HG03432 (cell line): ENCODE measurements around the gene LRP2.
"Not testable (repeated sequence)": the region's sequence is repeated elsewhere in the genome, so short reads cannot be mapped to it uniquely, and the experiment has no call there.

Experiments used
- ATAC-seq: cut with Tn5 transposase; IDR thresholded peaks from one replicate; pipeline ENCODE4 v1.9.1; 2021; ENCODE audit warnings: mild to moderate bottlenecking, moderate library complexity; ENCODE audit not compliant: unreplicated experiment

LRP2 gene

DNA sequence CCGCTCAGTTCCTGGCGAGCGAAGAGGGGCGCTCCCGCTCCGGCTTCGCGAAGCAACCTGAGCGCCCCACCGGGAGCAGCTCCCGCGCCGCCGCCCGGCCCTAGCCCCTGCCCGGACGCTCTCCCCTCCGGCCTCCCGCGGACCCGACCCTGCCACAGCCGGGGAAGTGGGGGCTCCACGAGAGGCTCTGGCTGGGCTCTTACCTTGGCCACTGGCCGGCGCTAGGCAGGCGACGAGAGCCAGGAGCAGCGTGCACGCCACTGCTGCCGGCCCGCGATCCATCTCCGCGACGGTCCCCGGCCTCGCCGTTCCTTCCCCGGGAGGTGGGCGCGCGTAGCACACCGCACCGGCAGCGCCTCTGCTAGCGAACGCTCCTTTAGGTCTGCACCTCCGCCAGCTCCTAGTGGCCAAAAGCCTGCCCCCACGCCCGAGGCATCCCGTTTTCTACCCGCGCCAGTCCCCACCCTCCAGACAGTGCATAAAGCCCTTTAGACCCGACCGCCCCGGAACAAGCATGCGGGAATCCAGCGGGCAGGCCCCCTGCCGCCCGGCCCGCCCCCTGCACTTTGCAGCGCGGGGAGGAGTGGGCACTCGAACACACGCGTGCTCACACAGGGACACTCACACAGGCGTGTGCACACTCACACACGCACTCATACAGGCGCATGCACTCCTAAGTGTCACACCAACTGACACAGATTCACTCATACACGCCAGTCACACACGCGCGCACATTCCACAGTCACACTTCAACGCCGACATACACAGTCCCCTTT lies at the start of gene LRP2:
TSS of gene LRP2 (minus strand) at position 417 of the 776 bp plus-strand sequence. CDS start at position 282, 135 bp downstream.
- no peak for ATAC-seq

DNA sequence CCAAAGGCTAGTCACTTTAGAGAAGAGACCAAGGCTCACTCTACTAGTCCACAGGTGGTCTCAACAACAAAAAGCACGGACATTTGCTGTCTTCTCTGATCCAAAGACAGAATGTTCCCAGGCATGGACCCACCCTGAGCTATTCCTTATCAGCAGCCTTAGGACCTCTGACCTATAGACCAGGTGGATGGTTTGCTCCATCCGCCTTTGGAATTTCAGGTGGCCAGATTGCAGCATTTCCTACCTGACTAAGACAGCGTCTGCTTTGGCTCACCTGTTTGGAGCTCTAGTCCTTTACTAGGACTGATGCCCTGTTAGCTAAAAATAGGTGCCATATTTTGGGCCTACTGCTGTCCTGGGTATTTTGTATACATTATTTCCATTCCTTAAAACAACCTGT lies 44.6 kb upstream of the LRP2 start:
- ATAC-seq, result no peak

DNA sequence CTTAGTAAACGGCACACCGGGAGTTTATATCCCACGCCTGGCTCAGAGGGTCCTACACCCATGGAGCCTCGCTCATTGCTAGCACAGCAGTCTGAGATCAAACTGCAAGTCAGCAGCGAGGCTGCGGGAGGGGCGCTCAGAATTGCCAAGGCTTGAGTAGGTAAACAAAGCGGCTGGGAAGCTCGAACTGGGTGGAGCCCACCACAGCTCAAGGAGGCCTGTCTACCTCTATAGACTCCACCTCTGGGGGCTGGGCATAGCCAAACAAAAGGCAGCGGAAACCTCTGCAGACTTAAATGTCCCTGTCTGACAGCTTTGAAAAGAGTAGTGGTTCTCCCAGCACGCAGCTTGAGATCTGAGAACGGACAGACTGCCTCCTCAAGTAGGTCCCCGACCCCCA lies 37.2 kb upstream of the LRP2 start:
- ATAC-seq, result not testable (repeated sequence)

DNA sequence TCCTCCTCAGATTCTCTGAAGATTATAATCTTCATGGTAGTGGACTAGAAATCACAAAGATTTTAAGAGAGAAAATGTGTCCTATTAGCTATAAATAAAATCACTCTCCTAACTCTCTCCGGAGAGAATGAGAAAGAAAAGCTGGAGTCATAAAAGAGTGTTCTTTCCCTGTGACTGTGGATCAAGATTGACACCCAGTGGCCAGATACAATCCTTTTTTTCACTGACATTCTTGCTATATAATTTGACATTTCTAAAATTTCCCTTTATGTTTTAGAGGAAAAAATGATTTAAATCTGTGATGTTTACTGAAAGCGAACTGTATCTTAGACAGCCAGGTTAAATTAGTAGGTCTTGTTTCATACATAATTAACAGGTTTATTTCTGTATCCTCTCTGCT lies 35.4 kb upstream of the LRP2 start:
- ATAC-seq, result no peak

DNA sequence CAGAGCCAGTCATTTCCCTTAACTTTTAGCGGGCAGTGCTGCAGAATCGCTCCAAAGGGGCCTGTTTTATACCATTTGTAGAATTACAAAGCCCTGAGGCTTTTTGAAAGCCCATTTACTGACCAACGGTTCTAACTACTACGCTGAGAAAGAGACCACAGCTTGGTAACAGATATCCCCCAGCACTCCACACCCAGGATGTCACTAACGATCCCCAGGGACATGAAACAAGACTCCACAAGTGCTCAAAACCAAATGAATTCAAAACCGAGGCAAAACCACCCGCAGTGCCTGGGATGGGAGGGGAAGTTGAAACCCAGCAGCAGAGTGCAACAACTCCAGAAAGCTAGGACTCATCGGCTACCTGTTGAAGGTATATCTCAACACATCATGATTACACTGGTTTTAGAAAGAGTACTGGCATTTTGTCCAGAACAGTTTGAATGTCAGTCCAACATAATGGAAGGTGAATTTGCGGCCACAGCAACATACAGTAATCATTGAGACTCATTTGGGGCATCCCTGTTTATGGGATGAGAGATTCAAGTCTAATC lies 33.6 kb upstream of the LRP2 start:
- ATAC-seq, result peak; percentile 46

- ATAC-seq, result peak; percentile 84
These were observed 30.8 kb upstream of the LRP2 start for GRCh38 chr2:169393068-169393590.

DNA sequence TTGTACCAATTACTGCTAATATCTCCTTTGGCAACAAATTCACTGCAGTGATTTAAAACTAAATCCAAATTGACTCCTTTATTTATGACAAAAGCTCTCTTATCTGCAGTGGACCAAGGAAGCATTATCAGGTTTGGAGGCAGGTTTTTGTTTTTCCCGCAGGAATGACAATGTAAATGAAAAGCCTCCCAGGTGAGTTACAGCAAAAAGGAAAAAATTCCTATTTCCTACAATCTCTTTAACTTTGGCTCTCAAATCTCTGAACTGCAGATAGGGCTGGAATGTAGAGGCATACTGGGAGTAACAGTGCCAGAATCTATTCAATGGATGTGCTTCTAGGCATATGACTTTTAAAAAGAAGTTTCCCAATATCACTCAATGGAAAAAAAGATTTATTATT lies 28.9 kb upstream of the LRP2 start:
- ATAC-seq, result no peak

GRCh38 chr2:169388161-169388560 lies 25.8 kb upstream of the LRP2 start:
- no peak for ATAC-seq

- no peak for ATAC-seq
These were observed 24.4 kb upstream of the LRP2 start for GRCh38 chr2:169386722-169387121.

DNA sequence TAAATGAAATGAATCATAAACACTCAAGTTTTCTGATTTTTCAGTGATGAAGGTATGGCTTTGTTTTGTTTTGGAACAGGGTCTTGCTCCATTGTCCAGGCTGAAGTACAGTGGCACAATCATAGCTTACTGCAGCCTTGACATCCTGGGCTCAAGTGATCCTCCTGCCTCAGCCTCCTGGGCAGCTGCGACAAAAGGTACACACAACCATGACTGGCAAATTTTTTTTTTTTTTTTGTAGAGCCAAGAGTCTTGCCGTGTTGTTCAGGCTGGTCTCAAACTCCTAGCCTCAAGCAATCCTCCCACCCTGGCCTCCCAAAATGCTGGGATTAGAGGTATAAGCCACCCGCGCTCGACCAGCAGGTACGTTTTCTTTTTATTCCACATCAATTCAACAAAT lies 22.5 kb upstream of the LRP2 start:
- no peak for ATAC-seq

- ATAC-seq, result no peak
These were observed 10.2 kb upstream of the LRP2 start for GRCh38 chr2:169372561-169372960.

DNA sequence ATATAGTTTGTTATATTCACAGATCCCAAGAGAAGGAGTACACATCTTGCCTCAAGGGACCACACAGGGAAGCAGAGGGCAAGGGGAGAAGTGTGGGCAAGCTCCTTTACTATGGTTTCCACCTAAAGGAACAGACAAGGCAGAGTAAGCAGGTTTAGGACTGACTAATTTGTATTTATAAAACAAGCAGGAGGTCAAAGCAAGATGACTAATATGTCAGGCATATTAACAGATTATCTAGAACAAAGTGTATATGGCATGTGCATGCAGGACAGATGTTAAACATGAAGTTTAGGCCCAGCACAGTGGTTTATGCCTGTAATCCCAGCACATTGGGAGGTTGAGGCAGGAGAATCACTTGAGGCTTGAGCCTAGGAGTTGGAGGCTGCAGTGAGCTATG lies 3.7 kb upstream of the LRP2 start:
- no peak for ATAC-seq

DNA sequence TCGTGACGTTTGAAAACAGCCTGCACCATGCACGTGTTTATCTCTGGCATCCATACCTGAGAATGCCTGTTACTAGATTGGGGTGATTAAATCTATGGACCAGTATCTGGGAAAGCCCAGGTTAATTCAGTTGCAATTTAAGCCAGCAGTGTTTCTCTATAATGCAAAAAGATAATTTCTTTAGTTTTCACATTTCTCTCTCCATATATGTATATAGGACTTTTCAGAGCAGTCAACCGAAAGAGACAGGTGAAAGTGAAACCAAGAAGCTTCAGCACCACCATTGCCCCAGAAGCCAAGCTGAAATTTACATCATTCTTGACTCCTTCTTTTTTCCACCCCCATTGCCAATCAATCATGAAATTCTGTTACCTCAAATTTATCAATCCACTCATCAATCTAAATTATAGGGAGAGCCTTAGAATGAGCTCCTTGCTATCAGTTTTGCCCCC lies 2.7 kb upstream of the LRP2 start:
- ATAC-seq, result peak; percentile 58

DNA sequence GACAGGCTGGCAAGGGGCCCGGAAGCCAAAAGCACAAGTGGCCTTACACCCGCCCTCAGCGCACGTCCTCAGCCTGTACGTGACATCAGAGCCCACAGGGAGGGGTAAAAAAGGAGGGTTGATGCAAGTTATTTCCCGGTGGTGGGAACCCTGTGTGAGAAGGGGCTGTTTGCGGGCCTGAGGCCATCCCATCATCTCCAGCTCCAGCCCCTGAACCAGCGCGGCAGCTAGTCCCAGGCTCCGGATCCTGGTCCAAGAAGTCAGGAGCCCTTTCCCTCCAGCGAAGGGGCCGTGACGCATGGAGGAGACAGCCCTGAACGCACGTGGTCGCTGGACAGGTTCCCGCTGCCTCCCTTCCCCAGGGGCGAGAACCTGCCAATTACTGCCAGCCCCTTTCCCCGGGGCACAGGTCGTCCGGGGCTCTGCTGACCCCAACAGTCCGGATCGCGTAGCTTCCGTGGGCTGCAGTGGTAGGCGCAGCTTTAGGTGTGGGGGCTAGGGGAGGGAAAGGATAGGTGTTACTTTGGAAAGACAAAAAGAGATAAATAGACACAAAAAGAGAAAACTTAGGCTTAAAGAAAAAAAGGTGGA lies 1.3 kb upstream of the LRP2 start:
- peak; percentile 55 for ATAC-seq

DNA sequence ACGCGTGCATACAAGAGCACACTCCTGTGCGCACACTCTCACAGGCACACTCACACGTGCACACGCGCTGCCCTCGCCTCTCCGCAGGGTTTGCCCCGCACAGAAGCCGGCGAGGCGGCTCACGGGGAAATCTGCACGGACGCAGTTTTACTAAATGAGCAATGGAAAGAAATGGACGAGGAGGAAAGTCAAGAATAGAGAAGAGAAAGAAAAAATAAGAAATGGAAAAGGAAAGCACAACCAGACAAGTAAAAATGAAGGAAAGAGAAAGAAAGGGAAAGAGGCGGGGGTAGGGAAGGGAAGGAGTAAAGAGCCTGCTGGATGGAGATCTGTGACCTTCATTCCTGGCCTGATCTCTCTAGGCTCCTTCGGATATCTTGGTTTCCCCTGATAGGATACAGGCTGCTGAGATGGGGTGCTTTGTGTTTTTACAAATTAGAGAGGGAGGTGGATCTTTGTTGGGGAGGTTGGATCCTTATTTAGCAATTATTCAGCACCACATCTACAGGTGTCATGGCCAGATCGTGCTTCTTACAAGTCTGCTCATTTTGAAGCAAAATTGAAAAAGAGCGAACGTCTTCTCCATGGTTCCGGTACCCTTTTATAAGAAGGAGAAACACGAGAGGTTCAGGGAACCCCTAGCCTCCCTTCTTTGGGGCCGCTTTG lies 693 bp upstream of the LRP2 start:
- ATAC-seq, result peak; percentile 6

- no peak for ATAC-seq
These were observed 622 bp downstream of the LRP2 start for GRCh38 chr2:169361706-169362117.

- ATAC-seq, result no peak
These were observed 1.2 kb downstream of the LRP2 start for GRCh38 chr2:169360984-169361705.

DNA sequence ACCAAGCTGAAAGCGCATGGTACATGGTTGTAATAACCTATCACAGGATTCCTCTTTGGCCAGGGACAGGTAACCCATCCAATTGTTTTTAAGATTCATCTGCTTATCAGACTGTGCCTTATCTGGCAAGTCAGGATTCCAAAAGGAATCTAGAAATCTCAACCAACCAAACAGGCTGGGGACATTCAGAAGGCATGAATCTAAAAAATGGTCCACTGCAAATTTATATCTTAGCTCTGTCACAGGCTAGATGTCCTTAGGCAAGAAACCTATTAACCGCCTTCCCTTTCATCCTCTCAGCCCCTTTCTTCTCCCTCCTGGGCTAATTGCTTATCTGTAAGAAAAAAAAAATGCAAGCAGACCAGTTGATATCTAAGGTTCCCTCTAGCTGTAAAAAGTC lies 4.3 kb downstream of the LRP2 start:
- ATAC-seq, result no peak

- no peak for ATAC-seq
These were observed 8.1 kb downstream of the LRP2 start for GRCh38 chr2:169354244-169354643.

DNA sequence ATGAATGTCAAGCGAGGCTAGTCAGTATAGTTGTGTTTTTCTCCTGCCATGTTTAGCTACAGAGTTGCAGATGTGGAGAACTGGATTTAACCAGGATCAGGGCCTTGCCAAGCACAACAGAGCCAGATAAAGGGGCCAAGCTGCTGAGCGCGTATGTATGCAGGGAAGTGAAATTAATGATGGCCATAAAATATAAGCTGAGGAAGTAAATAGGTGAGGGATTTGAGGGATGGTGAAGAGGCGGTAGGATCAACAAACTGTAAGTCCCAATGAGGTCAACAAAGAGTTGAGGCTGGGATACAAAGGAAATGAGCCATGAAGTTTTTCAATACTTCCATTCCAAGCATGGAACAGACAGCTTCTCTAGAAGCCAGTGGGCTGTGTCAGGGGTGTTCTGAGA lies 10.6 kb downstream of the LRP2 start:
- ATAC-seq, result no peak

DNA sequence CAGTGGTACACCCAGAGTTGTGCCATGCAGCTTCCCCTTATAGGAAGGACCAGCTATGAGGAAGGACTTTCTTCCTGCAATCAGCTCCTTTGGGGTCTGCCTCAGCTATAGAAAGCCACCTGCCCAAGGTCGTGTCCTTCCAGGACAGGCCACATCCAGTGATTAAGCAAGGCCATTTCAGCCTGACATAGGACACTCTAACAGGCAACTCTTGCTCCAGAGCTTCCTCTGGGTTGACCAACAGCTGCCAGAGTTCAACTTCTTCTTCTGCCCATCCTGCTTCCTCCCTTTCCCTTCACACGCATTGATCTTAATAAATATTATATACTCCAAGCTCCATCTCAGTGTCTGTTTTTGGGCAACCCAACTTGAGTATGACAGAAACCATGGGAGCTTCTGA lies 12.8 kb downstream of the LRP2 start:
- ATAC-seq, result no peak
